Measurements from ENCODE around the gene HECW1. TPM values are rescaled to one million over a fixed set of nuclear protein-coding genes. Genes with fewer than 3 reads are reported as not detected.

The HECW1 gene
- total RNA-seq, 1 donor from 2014 or later, result 68.7 TPM

DNA sequence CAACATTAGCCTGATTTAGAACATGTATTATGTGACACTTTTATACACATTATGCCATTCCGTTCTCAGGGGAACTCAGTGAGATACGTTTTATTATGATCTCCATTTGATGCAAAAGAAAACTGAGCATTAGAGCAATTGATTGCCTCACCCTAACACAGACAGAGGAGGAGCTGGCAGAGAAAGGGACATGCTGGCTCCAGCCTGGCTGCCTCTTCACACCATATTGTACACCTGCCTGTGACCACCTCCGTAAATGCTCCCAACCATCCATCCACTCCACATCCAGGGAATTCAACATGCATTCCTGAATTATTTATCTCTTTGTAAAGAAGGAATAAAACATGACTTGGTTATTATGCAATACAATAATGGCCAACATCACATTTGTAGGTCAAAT is 275.5 kb downstream of the HECW1 start:
- peaks cover 2% of the 10 kb centered on the region for H3K27me3 Mint-ChIP-seq (ENCODE audit: unreplicated experiment)
- TF ChIP-seq, protein P1, sequence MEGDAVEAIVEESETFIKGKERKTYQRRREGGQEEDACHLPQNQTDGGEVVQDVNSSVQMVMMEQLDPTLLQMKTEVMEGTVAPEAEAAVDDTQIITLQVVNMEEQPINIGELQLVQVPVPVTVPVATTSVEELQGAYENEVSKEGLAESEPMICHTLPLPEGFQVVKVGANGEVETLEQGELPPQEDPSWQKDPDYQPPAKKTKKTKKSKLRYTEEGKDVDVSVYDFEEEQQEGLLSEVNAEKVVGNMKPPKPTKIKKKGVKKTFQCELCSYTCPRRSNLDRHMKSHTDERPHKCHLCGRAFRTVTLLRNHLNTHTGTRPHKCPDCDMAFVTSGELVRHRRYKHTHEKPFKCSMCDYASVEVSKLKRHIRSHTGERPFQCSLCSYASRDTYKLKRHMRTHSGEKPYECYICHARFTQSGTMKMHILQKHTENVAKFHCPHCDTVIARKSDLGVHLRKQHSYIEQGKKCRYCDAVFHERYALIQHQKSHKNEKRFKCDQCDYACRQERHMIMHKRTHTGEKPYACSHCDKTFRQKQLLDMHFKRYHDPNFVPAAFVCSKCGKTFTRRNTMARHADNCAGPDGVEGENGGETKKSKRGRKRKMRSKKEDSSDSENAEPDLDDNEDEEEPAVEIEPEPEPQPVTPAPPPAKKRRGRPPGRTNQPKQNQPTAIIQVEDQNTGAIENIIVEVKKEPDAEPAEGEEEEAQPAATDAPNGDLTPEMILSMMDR (IDR thresholded peaks at IDR 0.05; ENCODE audit: partially characterized antibody, unreplicated experiment), result no peak
- H3K4me1 Mint-ChIP-seq (ENCODE audit: low read depth, unreplicated experiment), result peaks cover 2% of the 10 kb centered on the region
- no peak for DNase-seq
- H3K36me3 Mint-ChIP-seq (ENCODE audit: unreplicated experiment), result peaks cover 9% of the 10 kb centered on the region
- H3K27ac Mint-ChIP-seq (ENCODE audit: unreplicated experiment), result no peak overlapping the region
- H3K9me3 Mint-ChIP-seq (ENCODE audit: unreplicated experiment), result peaks cover 7% of the 10 kb centered on the region
- no peak overlapping the region for H3K4me3 Mint-ChIP-seq (ENCODE audit: unreplicated experiment)

DNA sequence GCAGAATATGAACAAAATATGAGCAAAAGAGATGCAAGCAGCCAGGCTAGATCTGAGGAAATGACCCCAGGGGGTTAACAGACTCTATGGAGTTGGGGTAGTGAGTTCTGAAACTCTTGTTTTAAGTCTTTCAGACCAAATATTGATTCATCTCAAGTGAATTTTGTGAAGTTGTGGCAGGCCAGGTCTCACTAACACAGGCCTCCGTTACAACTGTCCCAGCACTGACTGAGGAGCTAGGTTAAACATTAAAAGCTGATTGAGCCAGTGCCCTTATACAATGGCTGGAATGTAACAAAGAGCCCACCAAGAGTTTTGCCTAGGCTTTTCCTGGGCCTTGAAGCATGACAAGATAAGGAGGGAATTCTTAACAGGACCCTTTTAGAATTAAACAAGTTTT is 278.1 kb downstream of the HECW1 start:
- Mint-ChIP-seq H3K27ac (ENCODE audit: unreplicated experiment) (no peak overlapping the region), H3K9me3 (ENCODE audit: unreplicated experiment) (peaks cover 10% of the 10 kb centered on the region), H3K4me3 (ENCODE audit: unreplicated experiment) (no peak overlapping the region), H3K4me1 (ENCODE audit: low read depth, unreplicated experiment) (peaks cover 2% of the 10 kb centered on the region), H3K27me3 (ENCODE audit: unreplicated experiment) (peaks cover 2% of the 10 kb centered on the region), H3K36me3 (ENCODE audit: unreplicated experiment) (peaks cover 16% of the 10 kb centered on the region)
- DNase-seq, result no peak
- TF ChIP-seq, protein P1 (IDR thresholded peaks at IDR 0.05; ENCODE audit: partially characterized antibody, unreplicated experiment), result no peak

DNA sequence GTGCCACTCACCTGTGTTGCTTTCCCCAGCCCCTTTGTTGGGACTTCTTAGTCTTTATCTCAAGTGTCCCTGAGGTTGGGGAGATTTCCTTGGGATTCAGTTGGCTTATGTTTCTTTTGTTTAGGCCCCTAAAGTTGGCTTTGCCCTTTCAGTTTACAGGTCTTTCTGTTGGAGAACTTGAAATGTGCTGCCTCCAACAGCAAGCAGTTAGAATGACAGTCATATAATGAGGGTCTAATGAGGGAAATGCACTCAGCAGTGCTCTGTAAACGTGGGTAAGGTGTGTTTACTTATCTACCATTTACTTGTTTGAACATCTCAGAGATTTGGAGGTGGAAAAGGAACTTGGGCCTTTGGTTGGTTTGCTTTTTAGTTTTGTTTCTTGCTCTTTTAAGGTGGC is 279.1 kb downstream of the HECW1 start:
- no peak for DNase-seq
- no peak overlapping the region for H3K4me3 Mint-ChIP-seq (ENCODE audit: unreplicated experiment)
- no peak overlapping the region for H3K27ac Mint-ChIP-seq (ENCODE audit: unreplicated experiment)
- H3K4me1 Mint-ChIP-seq (ENCODE audit: low read depth, unreplicated experiment), result peaks cover 2% of the 10 kb centered on the region
- TF ChIP-seq, protein P1 (IDR thresholded peaks at IDR 0.05; ENCODE audit: partially characterized antibody, unreplicated experiment), result no peak
- H3K27me3 Mint-ChIP-seq (ENCODE audit: unreplicated experiment), result peaks cover 2% of the 10 kb centered on the region
- peaks cover 10% of the 10 kb centered on the region for H3K9me3 Mint-ChIP-seq (ENCODE audit: unreplicated experiment)
- H3K36me3 Mint-ChIP-seq (ENCODE audit: unreplicated experiment), result peaks cover 16% of the 10 kb centered on the region

DNA sequence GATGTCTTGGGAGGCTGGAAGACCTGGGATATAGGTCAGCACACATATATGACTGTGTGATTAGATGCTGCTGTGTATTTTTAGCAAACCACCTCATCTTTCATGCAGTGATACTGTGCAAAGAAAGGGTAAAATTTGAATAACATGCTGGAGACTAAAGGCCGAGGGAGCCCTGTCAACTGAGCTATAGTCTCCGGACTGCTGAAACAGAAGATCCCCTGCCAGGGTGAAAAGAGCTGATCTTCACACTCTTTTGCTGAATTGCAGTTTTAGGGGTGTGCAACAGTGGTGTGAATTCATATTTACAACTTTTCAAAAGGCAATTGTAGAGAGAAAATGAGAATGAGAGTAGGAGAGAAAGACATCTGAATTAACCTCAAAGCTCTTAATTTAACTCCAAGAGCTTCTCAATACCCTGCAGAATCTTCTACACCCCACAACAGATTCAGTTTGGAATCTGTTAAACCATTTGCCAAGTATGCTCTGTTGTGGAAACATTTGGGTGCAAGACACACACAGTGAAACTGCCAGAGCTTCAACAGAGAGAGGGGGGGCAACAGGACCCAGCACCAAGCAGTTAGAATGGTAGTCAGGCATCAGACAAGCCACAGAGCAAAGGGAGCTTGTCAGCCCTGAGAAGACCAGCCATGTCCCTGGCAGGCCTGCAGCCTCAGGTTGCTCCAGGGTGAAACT is 280.3 kb downstream of the HECW1 start:
- no peak for DNase-seq
- H3K9me3 Mint-ChIP-seq (ENCODE audit: unreplicated experiment), result peaks cover 8% of the 10 kb centered on the region

More for the DNA sequence above, 280.3 kb downstream of the HECW1 start:
- Mint-ChIP-seq H3K27ac (ENCODE audit: unreplicated experiment) (no peak overlapping the region), H3K4me1 (ENCODE audit: low read depth, unreplicated experiment) (peaks cover 2% of the 10 kb centered on the region), H3K36me3 (ENCODE audit: unreplicated experiment) (peaks cover 16% of the 10 kb centered on the region), H3K4me3 (ENCODE audit: unreplicated experiment) (no peak overlapping the region), H3K27me3 (ENCODE audit: unreplicated experiment) (no peaks in the 10 kb centered on the region)
- TF ChIP-seq, protein P1 (IDR thresholded peaks at IDR 0.05; ENCODE audit: partially characterized antibody, unreplicated experiment), result no peak

Measured in glutamatergic neuron (in vitro differentiated cells).